Activated T-helper 9 cell treated with anti-CD3 and anti-CD28 coated beads, Interleukin-2, amount 50 U/mL, for 16 hours (primary cell): ENCODE measurements around the gene PTPRN2.
"Not testable (repeated sequence)": the region's sequence is repeated elsewhere in the genome, so short reads cannot be mapped to it uniquely, and the experiment has no call there.

Source experiments
- DNase-seq: peaks from one replicate; pipeline ENCODE4 v3.0.0-alpha.2; 2020; ENCODE audit warnings: low read depth

Gene PTPRN2

GRCh38 chr7:157847756-157848487 is 739.7 kb downstream of the PTPRN2 start:
- not testable (repeated sequence) for DNase-seq

- not testable (repeated sequence) for DNase-seq
Observed at GRCh38 chr7:157846746-157847145, 740.9 kb downstream of the PTPRN2 start.

GRCh38 chr7:157846271-157846670 is 741.4 kb downstream of the PTPRN2 start:
- DNase-seq = no peak

GRCh38 chr7:157845203-157845835 is 742.3 kb downstream of the PTPRN2 start:
- no peak for DNase-seq

- DNase-seq = no peak
Observed at GRCh38 chr7:157844611-157845010, 743.0 kb downstream of the PTPRN2 start.

- no peak for DNase-seq
Observed at GRCh38 chr7:157844141-157844540, 743.5 kb downstream of the PTPRN2 start.

GRCh38 chr7:157843336-157844140 is 744.1 kb downstream of the PTPRN2 start:
- DNase-seq = no peak

- no peak for DNase-seq
Observed at GRCh38 chr7:157841773-157842370, 745.8 kb downstream of the PTPRN2 start.

GRCh38 chr7:157840914-157841772 is 746.5 kb downstream of the PTPRN2 start:
- no peak for DNase-seq

GRCh38 chr7:157840174-157840913 is 747.3 kb downstream of the PTPRN2 start:
- DNase-seq = no peak

GRCh38 chr7:157839672-157840167 is 747.9 kb downstream of the PTPRN2 start:
- no peak for DNase-seq

- DNase-seq = no peak
Observed at GRCh38 chr7:157839226-157839625, 748.4 kb downstream of the PTPRN2 start.

- no peak for DNase-seq
Observed at GRCh38 chr7:157837561-157837960, 750.1 kb downstream of the PTPRN2 start.

- DNase-seq = no peak
Observed at GRCh38 chr7:157837047-157837446, 750.6 kb downstream of the PTPRN2 start.

GRCh38 chr7:157834501-157835163 is 753.0 kb downstream of the PTPRN2 start:
- DNase-seq = no peak

GRCh38 chr7:157832866-157833607 is 754.6 kb downstream of the PTPRN2 start:
- DNase-seq = no peak

- no peak for DNase-seq
Observed at GRCh38 chr7:157832421-157832820, 755.2 kb downstream of the PTPRN2 start.

GRCh38 chr7:157832006-157832405 is 755.6 kb downstream of the PTPRN2 start:
- no peak for DNase-seq
